ENCODE results near the gene LPP. TPM values are rescaled to one million over a fixed set of nuclear protein-coding genes. Genes with fewer than 3 reads are reported as not detected.

The LPP gene
- total RNA-seq, 2 experiments from 2014 or later = 27.5 to 31.8 TPM

- no peak for DNase-seq
- Mint-ChIP-seq H3K4me3 (no peak overlapping the region), H3K36me3 (ENCODE audit: low read depth) (peaks cover 19% of the 10 kb centered on the region), H3K4me1 (ENCODE audit: low read depth) (peaks cover 9% of the 10 kb centered on the region), H3K9me3 (peaks cover 18% of the 10 kb centered on the region), H3K27ac (no peak overlapping the region), H3K27me3 (ENCODE audit: low read depth) (no peaks in the 10 kb centered on the region)
- intact Hi-C loops (cut with micrococcal nuclease) = loop anchor here (1.0 kb wide), 1 partner anchor 9 kb away; no protein-coding TSS in a partner anchor
- CTCF ChIA-PET = no interaction called here
Observed at GRCh38 chr3:188507244-188507720, 353.3 kb downstream of the LPP start.

- H3K9me3 Mint-ChIP-seq = peaks cover 15% of the 10 kb centered on the region
- H3K27ac Mint-ChIP-seq = no peak overlapping the region
- intact Hi-C loops (cut with micrococcal nuclease) = no loop called here
- peaks cover 17% of the 10 kb centered on the region for H3K36me3 Mint-ChIP-seq (ENCODE audit: low read depth)
- H3K4me3 Mint-ChIP-seq = no peak overlapping the region
- CTCF ChIA-PET = no interaction called here
- H3K27me3 Mint-ChIP-seq (ENCODE audit: low read depth) = no peaks in the 10 kb centered on the region
- no peak for DNase-seq
- H3K4me1 Mint-ChIP-seq (ENCODE audit: low read depth) = peaks cover 9% of the 10 kb centered on the region
Observed at GRCh38 chr3:188508454-188508853, 354.5 kb downstream of the LPP start.

- Mint-ChIP-seq H3K4me3 (no peak overlapping the region), H3K36me3 (ENCODE audit: low read depth) (peaks cover 9% of the 10 kb centered on the region), H3K27me3 (ENCODE audit: low read depth) (no peaks in the 10 kb centered on the region), H3K9me3 (peaks cover 6% of the 10 kb centered on the region), H3K27ac (no peak overlapping the region), H3K4me1 (ENCODE audit: low read depth) (peaks cover 9% of the 10 kb centered on the region)
- DNase-seq = no peak
- CTCF ChIA-PET = no interaction called here
- intact Hi-C loops (cut with micrococcal nuclease) = no loop called here
Observed at GRCh38 chr3:188509316-188509715, 355.4 kb downstream of the LPP start.

- H3K36me3 Mint-ChIP-seq (ENCODE audit: low read depth) = peaks cover 5% of the 10 kb centered on the region
- H3K27ac Mint-ChIP-seq = no peak overlapping the region
- H3K4me1 Mint-ChIP-seq (ENCODE audit: low read depth) = peaks cover 9% of the 10 kb centered on the region
- intact Hi-C loops (cut with micrococcal nuclease) = loop anchor here (10.0 kb wide), 1 partner anchor 766 kb away; the partner anchor contains the start of gene BCL6
- CTCF ChIA-PET = interaction anchor here (0.9 kb wide), 1 partner anchor 168 kb away, joined by 3 read pairs; no protein-coding TSS in a partner anchor
- H3K4me3 Mint-ChIP-seq = no peak overlapping the region
- H3K9me3 Mint-ChIP-seq = no peaks in the 10 kb centered on the region
- H3K27me3 Mint-ChIP-seq (ENCODE audit: low read depth) = no peaks in the 10 kb centered on the region
- DNase-seq = no peak
Observed at GRCh38 chr3:188510366-188510765, 356.4 kb downstream of the LPP start.

GRCh38 chr3:188513662-188514328 lies 359.8 kb downstream of the LPP start:
- intact Hi-C loops (cut with micrococcal nuclease) = loop anchor here (10.0 kb wide), 1 partner anchor 769 kb away; the partner anchor contains the start of gene BCL6
- Mint-ChIP-seq H3K9me3 (no peaks in the 10 kb centered on the region), H3K4me1 (ENCODE audit: low read depth) (peaks cover 10% of the 10 kb centered on the region), H3K27me3 (ENCODE audit: low read depth) (no peaks in the 10 kb centered on the region), H3K4me3 (no peak overlapping the region), H3K27ac (no peak overlapping the region), H3K36me3 (ENCODE audit: low read depth) (peaks cover 3% of the 10 kb centered on the region)
- no peak for DNase-seq
- CTCF ChIA-PET = interaction anchor here (0.6 kb wide), 1 partner anchor 47 kb away, joined by 3 read pairs; no protein-coding TSS in a partner anchor

- peaks cover 2% of the 10 kb centered on the region for H3K36me3 Mint-ChIP-seq (ENCODE audit: low read depth)
- intact Hi-C loops (cut with micrococcal nuclease) = loop anchor here (1.0 to 10.0 kb wide), 2 partner anchors 9 to 772 kb away; partner anchors contain the start of gene BCL6
- CTCF ChIA-PET = interaction anchor here (0.7 kb wide), 1 partner anchor 420 kb away, joined by 3 read pairs; no protein-coding TSS in a partner anchor
- H3K27me3 Mint-ChIP-seq (ENCODE audit: low read depth) = no peaks in the 10 kb centered on the region
- no peak overlapping the region for H3K4me3 Mint-ChIP-seq
- peaks cover 10% of the 10 kb centered on the region for H3K4me1 Mint-ChIP-seq (ENCODE audit: low read depth)
- H3K27ac Mint-ChIP-seq = no peak overlapping the region
- DNase-seq = peak; percentile 55
- H3K9me3 Mint-ChIP-seq = no peaks in the 10 kb centered on the region
Observed at GRCh38 chr3:188516515-188516914, 362.6 kb downstream of the LPP start.

GRCh38 chr3:188518416-188518815 lies 364.5 kb downstream of the LPP start:
- H3K4me3 Mint-ChIP-seq = no peak overlapping the region

GRCh38 chr3:188518835-188519452 lies 365.0 kb downstream of the LPP start:
- no peak overlapping the region for H3K4me3 Mint-ChIP-seq
- intact Hi-C loops (cut with micrococcal nuclease) = loop anchor here (10.0 kb wide), 1 partner anchor 774 kb away; the partner anchor contains the start of gene BCL6
- H3K27me3 Mint-ChIP-seq (ENCODE audit: low read depth) = no peaks in the 10 kb centered on the region
- peaks cover 10% of the 10 kb centered on the region for H3K4me1 Mint-ChIP-seq (ENCODE audit: low read depth)
- no peak overlapping the region for H3K27ac Mint-ChIP-seq
- DNase-seq = no peak
- CTCF ChIA-PET = no interaction called here
- no peaks in the 10 kb centered on the region for H3K36me3 Mint-ChIP-seq (ENCODE audit: low read depth)
- no peaks in the 10 kb centered on the region for H3K9me3 Mint-ChIP-seq

More at GRCh38 chr3:188518416-188518815, 364.5 kb downstream of the LPP start:
- Mint-ChIP-seq H3K27ac (no peak overlapping the region), H3K4me1 (ENCODE audit: low read depth) (peaks cover 10% of the 10 kb centered on the region), H3K27me3 (ENCODE audit: low read depth) (no peaks in the 10 kb centered on the region), H3K9me3 (no peaks in the 10 kb centered on the region), H3K36me3 (ENCODE audit: low read depth) (no peaks in the 10 kb centered on the region)
- intact Hi-C loops (cut with micrococcal nuclease) = loop anchor here (10.0 kb wide), 1 partner anchor 774 kb away; the partner anchor contains the start of gene BCL6
- CTCF ChIA-PET = no interaction called here
- no peak for DNase-seq

- Mint-ChIP-seq H3K36me3 (ENCODE audit: low read depth) (peaks cover 5% of the 10 kb centered on the region), H3K27me3 (ENCODE audit: low read depth) (no peaks in the 10 kb centered on the region)
- CTCF ChIA-PET = no interaction called here
Observed at GRCh38 chr3:188520466-188520865, 366.5 kb downstream of the LPP start.

GRCh38 chr3:188522115-188522514 lies 368.2 kb downstream of the LPP start:
- no peaks in the 10 kb centered on the region for H3K27me3 Mint-ChIP-seq (ENCODE audit: low read depth)
- peaks cover 14% of the 10 kb centered on the region for H3K36me3 Mint-ChIP-seq (ENCODE audit: low read depth)
- H3K9me3 Mint-ChIP-seq = no peaks in the 10 kb centered on the region
- CTCF ChIA-PET = no interaction called here
- H3K27ac Mint-ChIP-seq = no peak overlapping the region
- intact Hi-C loops (cut with micrococcal nuclease) = no loop called here
- no peak overlapping the region for H3K4me3 Mint-ChIP-seq
- DNase-seq = no peak
- H3K4me1 Mint-ChIP-seq (ENCODE audit: low read depth) = no peaks in the 10 kb centered on the region

More at GRCh38 chr3:188520466-188520865, 366.5 kb downstream of the LPP start:
- H3K27ac Mint-ChIP-seq = no peak overlapping the region
- intact Hi-C loops (cut with micrococcal nuclease) = no loop called here
- H3K4me3 Mint-ChIP-seq = no peak overlapping the region
- H3K4me1 Mint-ChIP-seq (ENCODE audit: low read depth) = peaks cover 10% of the 10 kb centered on the region
- DNase-seq = no peak
- no peaks in the 10 kb centered on the region for H3K9me3 Mint-ChIP-seq

GRCh38 chr3:188523291-188523690 lies 369.3 kb downstream of the LPP start:
- Mint-ChIP-seq H3K27me3 (ENCODE audit: low read depth) (no peaks in the 10 kb centered on the region), H3K27ac (no peak overlapping the region), H3K4me1 (ENCODE audit: low read depth) (no peaks in the 10 kb centered on the region), H3K9me3 (no peaks in the 10 kb centered on the region), H3K36me3 (ENCODE audit: low read depth) (peaks cover 14% of the 10 kb centered on the region), H3K4me3 (no peak overlapping the region)
- intact Hi-C loops (cut with micrococcal nuclease) = no loop called here
- CTCF ChIA-PET = interaction anchor here (1.2 kb wide), 1 partner anchor 808 kb away, joined by 4 read pairs; no protein-coding TSS in a partner anchor
- DNase-seq = no peak

GRCh38 chr3:188524052-188524451 lies 370.1 kb downstream of the LPP start:
- no peak overlapping the region for H3K4me3 Mint-ChIP-seq
- no peaks in the 10 kb centered on the region for H3K4me1 Mint-ChIP-seq (ENCODE audit: low read depth)
- H3K27me3 Mint-ChIP-seq (ENCODE audit: low read depth) = no peaks in the 10 kb centered on the region
- H3K9me3 Mint-ChIP-seq = no peaks in the 10 kb centered on the region
- intact Hi-C loops (cut with micrococcal nuclease) = no loop called here
- CTCF ChIA-PET = interaction anchor here (1.2 kb wide), 1 partner anchor 809 kb away, joined by 4 read pairs; no protein-coding TSS in a partner anchor
- no peak overlapping the region for H3K27ac Mint-ChIP-seq
- H3K36me3 Mint-ChIP-seq (ENCODE audit: low read depth) = peaks cover 14% of the 10 kb centered on the region
- DNase-seq = no peak

All from activated naive CD4-positive, alpha-beta T cell treated with anti-CD3 and anti-CD28 coated beads for 36 hours (primary cell).